MM.1S (cell line): ENCODE data around the gene PDXDC1.
"Not testable (repeated sequence)": the region's sequence is repeated elsewhere in the genome, so short reads cannot be mapped to it uniquely, and the experiment has no call there.

Source experiments
- EZH2phosphoT487 ChIP-seq: fragments of 300-600 bp; sonication (generic); IDR thresholded peaks from 2 replicates; pipeline ENCODE4 v1.6.1; 2018; ENCODE audit warnings: antibody characterized with exemption, low read length
- TF ChIP-seq, protein P1 (sequence below): fragments of 300-600 bp; sonication (generic); IDR thresholded peaks from 2 replicates; pipeline ENCODE4 v1.5.1; 2016; ENCODE audit warnings: antibody characterized with exemption, low read length, mixed read lengths

DNA sequence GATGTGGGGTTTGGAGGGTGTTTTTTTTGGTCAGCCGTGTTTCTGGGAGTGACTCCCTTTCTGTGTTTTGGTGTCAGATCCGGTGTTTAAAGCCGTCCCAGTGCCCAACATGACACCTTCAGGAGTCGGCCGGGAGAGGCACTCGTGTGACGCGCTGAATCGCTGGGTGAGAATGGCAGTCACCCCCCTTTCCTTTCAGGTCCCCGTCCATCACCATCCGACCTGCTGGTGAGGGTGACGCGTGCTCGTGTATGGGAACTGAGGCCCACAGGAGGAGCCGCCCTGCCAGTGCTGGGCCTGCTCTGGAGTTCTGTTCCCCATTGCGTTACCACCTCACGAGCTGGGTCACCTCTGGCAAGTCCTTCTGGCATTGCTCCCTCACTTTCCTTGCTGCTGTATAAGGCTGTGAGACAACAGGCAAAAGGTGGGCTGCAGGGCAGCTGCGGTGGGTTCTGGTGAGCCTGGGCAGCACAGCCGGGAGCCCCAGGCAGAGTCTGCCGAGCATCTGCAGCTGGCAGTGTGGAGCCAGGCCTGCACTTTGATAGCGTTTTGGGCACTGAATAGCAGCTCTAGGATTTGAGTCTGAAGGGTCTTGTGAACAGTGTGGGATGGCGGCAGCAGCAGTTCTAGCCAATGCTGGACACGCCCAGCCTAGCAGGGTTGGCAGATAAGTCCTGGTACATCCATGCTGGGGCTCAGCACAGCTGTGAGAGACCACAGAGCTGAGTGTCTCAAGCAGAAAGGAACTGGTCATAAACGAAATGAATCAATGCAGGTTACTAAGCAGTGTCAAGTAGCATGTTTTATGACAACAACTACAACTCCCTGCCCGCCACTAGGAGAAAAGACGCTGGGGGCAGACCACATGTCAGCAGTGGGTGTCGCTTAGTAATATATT lies 54.2 kb downstream of the PDXDC1 start:
- TF ChIP-seq, protein P1, sequence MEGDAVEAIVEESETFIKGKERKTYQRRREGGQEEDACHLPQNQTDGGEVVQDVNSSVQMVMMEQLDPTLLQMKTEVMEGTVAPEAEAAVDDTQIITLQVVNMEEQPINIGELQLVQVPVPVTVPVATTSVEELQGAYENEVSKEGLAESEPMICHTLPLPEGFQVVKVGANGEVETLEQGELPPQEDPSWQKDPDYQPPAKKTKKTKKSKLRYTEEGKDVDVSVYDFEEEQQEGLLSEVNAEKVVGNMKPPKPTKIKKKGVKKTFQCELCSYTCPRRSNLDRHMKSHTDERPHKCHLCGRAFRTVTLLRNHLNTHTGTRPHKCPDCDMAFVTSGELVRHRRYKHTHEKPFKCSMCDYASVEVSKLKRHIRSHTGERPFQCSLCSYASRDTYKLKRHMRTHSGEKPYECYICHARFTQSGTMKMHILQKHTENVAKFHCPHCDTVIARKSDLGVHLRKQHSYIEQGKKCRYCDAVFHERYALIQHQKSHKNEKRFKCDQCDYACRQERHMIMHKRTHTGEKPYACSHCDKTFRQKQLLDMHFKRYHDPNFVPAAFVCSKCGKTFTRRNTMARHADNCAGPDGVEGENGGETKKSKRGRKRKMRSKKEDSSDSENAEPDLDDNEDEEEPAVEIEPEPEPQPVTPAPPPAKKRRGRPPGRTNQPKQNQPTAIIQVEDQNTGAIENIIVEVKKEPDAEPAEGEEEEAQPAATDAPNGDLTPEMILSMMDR, result not testable (repeated sequence)
- TF ChIP-seq EZH2phosphoT487, result not testable (repeated sequence)
